Heart left ventricle (tissue), 13 donors: ENCODE results near the gene ETV6.

Experiments used
- POLR2A ChIP-seq, 2 donors: fragments of 450-650 bp; IDR thresholded peaks; one replicate each; pipeline ENCODE4 v1.6.1; 2017; ENCODE audit warnings: antibody characterized with exemption in 2 of 2, mild to moderate bottlenecking in 2 of 2, moderate library complexity in 2 of 2
- TF ChIP-seq, protein P1 (sequence below), 12 donors: fragments of 200-600 bp; sonication (generic) in 4 of 12; IDR thresholded peaks; one replicate each; pipeline versions ENCODE4 v1.5.0 to v1.8.0; 2018 to 2022; ENCODE audit warnings: antibody characterized with exemption in 12 of 12, mild to moderate bottlenecking in 5 of 12
- donor health status: ischemic (EF 13 %, LVEDD 7.1; RV severe dilation, severe dysfunction).
- donor health status: DM: no; HTN: yes; CAD: no.
- donor health status: DM: no; HTN: no; CAD: no.
- donor health status: ischemic (EF 25% LVEDD 6.9; RV normal size, moderate dysfunction).
- donor health status: ischemic (EF 25% LVEDD 5.7; RV mildly dilated, moderate dysfunction).
- donor health status: ischemic (EF 35%, LVEDD 5.7; RV mildly dilated, moderate dysfunction).
- donor health status: nonischemic (EF 11% LVEDD 7.7; RV severe dilation, severe dysfunction).
- donor health status: DM: yes; HTN: yes; CAD: no.
- donor health status: PGD.
- donor health status: ischemic (EF 29% LVEDD 5.4; RV normal size, mild dysfunction).
- donor health status: nonischemic (EF 23%, LVEDD 6.1; RV moderate dilation, normal function).

DNA sequence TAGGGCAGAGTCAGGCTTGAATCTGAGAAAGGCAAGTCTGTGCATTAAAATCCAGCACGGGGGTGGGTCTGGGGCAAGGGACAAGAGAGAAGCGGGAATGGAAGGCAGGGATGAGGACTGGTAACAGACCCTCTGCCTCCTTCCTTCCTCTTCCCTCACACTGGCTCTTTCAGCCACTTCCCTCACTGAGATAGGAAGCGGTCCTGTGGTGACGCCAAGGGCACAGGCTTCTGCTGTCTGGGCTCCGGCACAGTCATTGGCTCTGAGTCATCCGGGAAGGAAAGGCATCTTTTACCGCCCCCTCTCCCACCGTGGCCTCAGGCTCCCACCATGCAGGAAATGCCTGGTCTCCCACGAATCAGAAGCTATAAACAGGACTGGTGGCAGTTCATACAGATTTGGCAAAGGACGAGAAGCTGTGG lies 70.2 kb downstream of the ETV6 start:
- TF ChIP-seq, protein P1, sequence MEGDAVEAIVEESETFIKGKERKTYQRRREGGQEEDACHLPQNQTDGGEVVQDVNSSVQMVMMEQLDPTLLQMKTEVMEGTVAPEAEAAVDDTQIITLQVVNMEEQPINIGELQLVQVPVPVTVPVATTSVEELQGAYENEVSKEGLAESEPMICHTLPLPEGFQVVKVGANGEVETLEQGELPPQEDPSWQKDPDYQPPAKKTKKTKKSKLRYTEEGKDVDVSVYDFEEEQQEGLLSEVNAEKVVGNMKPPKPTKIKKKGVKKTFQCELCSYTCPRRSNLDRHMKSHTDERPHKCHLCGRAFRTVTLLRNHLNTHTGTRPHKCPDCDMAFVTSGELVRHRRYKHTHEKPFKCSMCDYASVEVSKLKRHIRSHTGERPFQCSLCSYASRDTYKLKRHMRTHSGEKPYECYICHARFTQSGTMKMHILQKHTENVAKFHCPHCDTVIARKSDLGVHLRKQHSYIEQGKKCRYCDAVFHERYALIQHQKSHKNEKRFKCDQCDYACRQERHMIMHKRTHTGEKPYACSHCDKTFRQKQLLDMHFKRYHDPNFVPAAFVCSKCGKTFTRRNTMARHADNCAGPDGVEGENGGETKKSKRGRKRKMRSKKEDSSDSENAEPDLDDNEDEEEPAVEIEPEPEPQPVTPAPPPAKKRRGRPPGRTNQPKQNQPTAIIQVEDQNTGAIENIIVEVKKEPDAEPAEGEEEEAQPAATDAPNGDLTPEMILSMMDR (IDR thresholded peaks at IDR 0.05) = no peak
- TF ChIP-seq POLR2A (IDR thresholded peaks at IDR 0.05) = no peak
